GM23338 (cell line): ENCODE results near the gene SCN4A. TPM values are rescaled to one million over a fixed set of nuclear protein-coding genes. Genes with fewer than 3 reads are reported as not detected.

ENCODE experiments used
- ATAC-seq: fragments of 200-7000 bp; cut with Tn5 transposase; 3 replicates; pipeline ENCODE4 v1.9.1; 2020
- DNase-seq: peaks from one replicate; pipeline ENCODE4 v3.0.0-alpha.2; 2015; ENCODE audit warnings: low spot score
- H2AFZ ChIP-seq: fragments of 200-600 bp; sonication (generic); 2 replicates; pipeline ENCODE4 v1.8.0; 2016; ENCODE audit warnings: antibody characterized with exemption, mild to moderate bottlenecking, moderate library complexity
- H3F3A ChIP-seq: fragments of 200-600 bp; sonication (generic); replicated peaks from 2 replicates; pipeline ENCODE4 v1.8.0; 2017; ENCODE audit warnings: antibody characterized with exemption, mixed run types, low read depth
- H3K27ac ChIP-seq: fragments of 200-600 bp; sonication (generic); 2 replicates; pipeline ENCODE4 v1.6.1; 2016; ENCODE audit warnings: low read depth
- H3K27me3 ChIP-seq: fragments of 200-600 bp; sonication (generic); 2 replicates; pipeline ENCODE4 v1.8.0; 2016; ENCODE audit warnings: mild to moderate bottlenecking, mixed run types, moderate library complexity; ENCODE audit not compliant: insufficient read depth
- H3K36me3 ChIP-seq: fragments of 200-600 bp; sonication (generic); 2 replicates; pipeline ENCODE4 v1.8.0; 2016; ENCODE audit warnings: mild to moderate bottlenecking; ENCODE audit not compliant: insufficient read depth
- H3K4me1 ChIP-seq: fragments of 200-600 bp; sonication (generic); 2 replicates; pipeline ENCODE4 v1.8.0; 2016; ENCODE audit warnings: mild to moderate bottlenecking, moderate library complexity; ENCODE audit not compliant: insufficient read depth
- H3K4me2 ChIP-seq: fragments of 200-600 bp; sonication (generic); 2 replicates; pipeline ENCODE4 v1.7.1; 2017; ENCODE audit warnings: mixed run types
- H3K4me3 ChIP-seq: fragments of 200-600 bp; sonication (generic); 2 replicates; pipeline ENCODE4 v1.6.1; 2016; ENCODE audit warnings: mixed run types
- H3K79me2 ChIP-seq: fragments of 200-600 bp; sonication (generic); replicated peaks from 2 replicates; pipeline ENCODE4 v1.8.0; 2017; ENCODE audit warnings: mild to moderate bottlenecking; ENCODE audit not compliant: insufficient read depth
- H3K9me2 ChIP-seq: fragments of 200-600 bp; sonication (generic); 2 replicates; pipeline ENCODE4 v1.8.0; 2017; ENCODE audit not compliant: insufficient read depth
- H4K20me1 ChIP-seq: fragments of 200-600 bp; sonication (generic); replicated peaks from 2 replicates; pipeline ENCODE4 v1.8.0; 2017; ENCODE audit warnings: mild to moderate bottlenecking; ENCODE audit not compliant: insufficient read depth
- H3K27ac Mint-ChIP-seq: 2 replicates; pipeline ENCODE4 v1.8.0; 2020; ENCODE audit warnings: inconsistent platforms, mild to moderate bottlenecking, moderate library complexity, mixed read lengths
- H3K27me3 Mint-ChIP-seq: 3 replicates; pipeline ENCODE4 v1.8.0; 2022; ENCODE audit warnings: low read depth, mild to moderate bottlenecking, moderate library complexity, mixed read lengths, inconsistent platforms; ENCODE audit not compliant: insufficient read depth, poor library complexity
- H3K36me3 Mint-ChIP-seq: 3 replicates; pipeline ENCODE4 v1.8.0; 2021; ENCODE audit warnings: low read depth, mild to moderate bottlenecking, inconsistent platforms, moderate library complexity, mixed read lengths
- H3K4me1 Mint-ChIP-seq: 3 replicates; pipeline ENCODE4 v1.8.0; 2020; ENCODE audit warnings: mild to moderate bottlenecking, inconsistent platforms, mixed read lengths
- H3K4me3 Mint-ChIP-seq: 3 replicates; pipeline ENCODE4 v1.8.0; 2021; ENCODE audit warnings: moderate library complexity, mild to moderate bottlenecking, inconsistent platforms, mixed read lengths
- H3K9me3 Mint-ChIP-seq: 3 replicates; pipeline ENCODE4 v1.8.0; 2020; ENCODE audit warnings: moderate library complexity, mild to moderate bottlenecking, inconsistent platforms, mixed read lengths
- CREB1 ChIP-seq: fragments of 250-450 bp; sonication (Bioruptor Pico); IDR thresholded peaks from 2 replicates; pipeline ENCODE4 v1.5.0; 2020; ENCODE audit warnings: low read depth, mild to moderate bottlenecking, moderate library complexity
- EZH2 ChIP-seq: fragments of 200-600 bp; sonication (generic); IDR thresholded peaks from one replicate; pipeline ENCODE4 v1.8.0; 2017; ENCODE audit warnings: antibody characterized with exemption, mild to moderate bottlenecking, low read depth; ENCODE audit not compliant: unreplicated experiment
- JUNB ChIP-seq: IDR thresholded peaks from one replicate; pipeline ENCODE4 v1.6.1; 2016; ENCODE audit warnings: antibody characterized with exemption; ENCODE audit not compliant: unreplicated experiment
- NANOG ChIP-seq: IDR thresholded peaks from 2 replicates; pipeline ENCODE4 v1.6.1; 2016; ENCODE audit warnings: antibody characterized with exemption, borderline replicate concordance
- POLR2AphosphoS5 ChIP-seq: IDR thresholded peaks from 2 replicates; pipeline ENCODE4 v1.6.1; 2016; ENCODE audit warnings: antibody characterized with exemption, low read depth
- STAT1 ChIP-seq: IDR thresholded peaks from one replicate; pipeline ENCODE4 v1.6.1; 2016; ENCODE audit warnings: antibody characterized with exemption; ENCODE audit not compliant: unreplicated experiment
- ZNF114 ChIP-seq: fragments of 250-450 bp; sonication (Bioruptor Pico); IDR thresholded peaks from 2 replicates; pipeline ENCODE4 v1.5.0; 2020; ENCODE audit warnings: mild to moderate bottlenecking, moderate library complexity
- ZNF331 ChIP-seq: fragments of 250-450 bp; sonication (Bioruptor Pico); IDR thresholded peaks from 2 replicates; pipeline ENCODE4 v1.5.0; 2020; ENCODE audit warnings: low read depth, mild to moderate bottlenecking, moderate library complexity
- polyA plus RNA-seq: library from polyadenylated mRNA; unstranded; fragments of >200 nt; fragmentation: Nextera tagmentation; extraction: Ambion mirVana; gene quantifications from 2 replicates; pipeline ENCODE4 v1.2.1, GENCODE V29; 2016
- total RNA-seq: library from RNA; depleted of rRNA; stranded (reverse); fragments of >200 nt; shearing (Covaris generic); gene quantifications from 2 replicates; pipeline ENCODE4 v1.2.3, GENCODE V29; 2014
- TF ChIP-seq, protein P1 (sequence below): IDR thresholded peaks from one replicate; pipeline ENCODE4 v1.6.1; 2018; ENCODE audit warnings: antibody characterized with exemption; ENCODE audit not compliant: unreplicated experiment
- TF ChIP-seq, protein P2 (sequence below): IDR thresholded peaks from 2 replicates; pipeline ENCODE4 v1.6.1; 2016; ENCODE audit warnings: antibody characterized with exemption
- TF ChIP-seq, protein P3 (sequence below): fragments of 250-450 bp; sonication (Bioruptor Pico); IDR thresholded peaks from 2 replicates; pipeline ENCODE4 v1.5.0; 2020; ENCODE audit warnings: mild to moderate bottlenecking, moderate library complexity
- TF ChIP-seq, protein P4 (sequence below), 2 experiments: fragments of 200-600 bp in 1 of 2; sonication (generic) in 1 of 2; conservative IDR thresholded peaks; 2 replicates each; pipeline versions ENCODE4 v1.5.1 to v1.6.1; 2016 to 2017; ENCODE audit warnings: antibody characterized with exemption in 2 of 2, low read depth in 2 of 2, mild to moderate bottlenecking in 2 of 2, moderate library complexity in 1 of 2

Gene SCN4A
- total and polyA plus RNA-seq, 2 experiments from 2014 or later = 2.3 to 7.9 TPM

DNA sequence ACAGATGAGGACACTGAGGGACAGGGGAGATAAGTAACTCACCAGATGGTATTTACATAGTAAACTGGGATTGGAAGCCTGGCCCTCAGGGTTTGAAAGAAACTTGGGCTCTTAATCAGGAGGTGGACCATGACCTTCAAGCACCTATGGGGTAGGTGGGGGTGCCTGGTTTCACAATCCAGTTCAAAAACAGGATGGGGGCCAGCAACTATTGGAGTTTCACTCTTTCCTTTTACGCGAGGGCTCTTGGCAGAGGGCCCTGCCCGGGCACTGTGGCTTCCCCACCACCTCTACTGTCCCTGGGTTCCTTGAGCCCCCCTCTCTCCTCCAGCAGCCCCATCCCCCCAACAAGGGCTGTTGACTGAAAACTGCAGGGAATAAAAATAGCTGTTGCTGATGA, 14.1 kb upstream of the SCN4A start:
- ATAC-seq = no peak
- Histone ChIP-seq H3K9me2 (no peaks in the 10 kb centered on the region), H4K20me1 (no peaks in the 10 kb centered on the region), H3K36me3 (no peaks in the 10 kb centered on the region), H3K27me3 (no peaks in the 10 kb centered on the region), H2AFZ (no peak overlapping the region), H3K4me1 (peaks cover 5% of the 10 kb centered on the region; the same call in 1 of the 2 replicates), H3K4me3 (no peak overlapping the region), H3F3A (no peaks in the 10 kb centered on the region), H3K4me2 (no peak overlapping the region), H3K27ac (no peak overlapping the region), H3K79me2 (no peaks in the 10 kb centered on the region)
- Mint-ChIP-seq H3K27me3 (peaks cover 17% of the 10 kb centered on the region), H3K27ac (no peak overlapping the region), H3K9me3 (peaks cover 14% of the 10 kb centered on the region), H3K4me1 (peaks cover 23% of the 10 kb centered on the region), H3K36me3 (peaks cover 8% of the 10 kb centered on the region; the same call in 1 of the 3 replicates), H3K4me3 (no peak overlapping the region)
- TF ChIP-seq NANOG = no peak
- TF ChIP-seq, protein P1, sequence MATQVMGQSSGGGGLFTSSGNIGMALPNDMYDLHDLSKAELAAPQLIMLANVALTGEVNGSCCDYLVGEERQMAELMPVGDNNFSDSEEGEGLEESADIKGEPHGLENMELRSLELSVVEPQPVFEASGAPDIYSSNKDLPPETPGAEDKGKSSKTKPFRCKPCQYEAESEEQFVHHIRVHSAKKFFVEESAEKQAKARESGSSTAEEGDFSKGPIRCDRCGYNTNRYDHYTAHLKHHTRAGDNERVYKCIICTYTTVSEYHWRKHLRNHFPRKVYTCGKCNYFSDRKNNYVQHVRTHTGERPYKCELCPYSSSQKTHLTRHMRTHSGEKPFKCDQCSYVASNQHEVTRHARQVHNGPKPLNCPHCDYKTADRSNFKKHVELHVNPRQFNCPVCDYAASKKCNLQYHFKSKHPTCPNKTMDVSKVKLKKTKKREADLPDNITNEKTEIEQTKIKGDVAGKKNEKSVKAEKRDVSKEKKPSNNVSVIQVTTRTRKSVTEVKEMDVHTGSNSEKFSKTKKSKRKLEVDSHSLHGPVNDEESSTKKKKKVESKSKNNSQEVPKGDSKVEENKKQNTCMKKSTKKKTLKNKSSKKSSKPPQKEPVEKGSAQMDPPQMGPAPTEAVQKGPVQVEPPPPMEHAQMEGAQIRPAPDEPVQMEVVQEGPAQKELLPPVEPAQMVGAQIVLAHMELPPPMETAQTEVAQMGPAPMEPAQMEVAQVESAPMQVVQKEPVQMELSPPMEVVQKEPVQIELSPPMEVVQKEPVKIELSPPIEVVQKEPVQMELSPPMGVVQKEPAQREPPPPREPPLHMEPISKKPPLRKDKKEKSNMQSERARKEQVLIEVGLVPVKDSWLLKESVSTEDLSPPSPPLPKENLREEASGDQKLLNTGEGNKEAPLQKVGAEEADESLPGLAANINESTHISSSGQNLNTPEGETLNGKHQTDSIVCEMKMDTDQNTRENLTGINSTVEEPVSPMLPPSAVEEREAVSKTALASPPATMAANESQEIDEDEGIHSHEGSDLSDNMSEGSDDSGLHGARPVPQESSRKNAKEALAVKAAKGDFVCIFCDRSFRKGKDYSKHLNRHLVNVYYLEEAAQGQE = no peak
- TF ChIP-seq STAT1 = no peak
- no peak for TF ChIP-seq CREB1
- no peak for TF ChIP-seq ZNF331 (CRISPR knock-in tag)
- TF ChIP-seq, protein P2, sequence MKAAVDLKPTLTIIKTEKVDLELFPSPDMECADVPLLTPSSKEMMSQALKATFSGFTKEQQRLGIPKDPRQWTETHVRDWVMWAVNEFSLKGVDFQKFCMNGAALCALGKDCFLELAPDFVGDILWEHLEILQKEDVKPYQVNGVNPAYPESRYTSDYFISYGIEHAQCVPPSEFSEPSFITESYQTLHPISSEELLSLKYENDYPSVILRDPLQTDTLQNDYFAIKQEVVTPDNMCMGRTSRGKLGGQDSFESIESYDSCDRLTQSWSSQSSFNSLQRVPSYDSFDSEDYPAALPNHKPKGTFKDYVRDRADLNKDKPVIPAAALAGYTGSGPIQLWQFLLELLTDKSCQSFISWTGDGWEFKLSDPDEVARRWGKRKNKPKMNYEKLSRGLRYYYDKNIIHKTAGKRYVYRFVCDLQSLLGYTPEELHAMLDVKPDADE = no peak
- no peak for TF ChIP-seq ZNF114 (CRISPR knock-in tag)
- no peak for TF ChIP-seq JUNB
- TF ChIP-seq POLR2AphosphoS5 = no peak
- no peak for TF ChIP-seq EZH2
- TF ChIP-seq, protein P3, sequence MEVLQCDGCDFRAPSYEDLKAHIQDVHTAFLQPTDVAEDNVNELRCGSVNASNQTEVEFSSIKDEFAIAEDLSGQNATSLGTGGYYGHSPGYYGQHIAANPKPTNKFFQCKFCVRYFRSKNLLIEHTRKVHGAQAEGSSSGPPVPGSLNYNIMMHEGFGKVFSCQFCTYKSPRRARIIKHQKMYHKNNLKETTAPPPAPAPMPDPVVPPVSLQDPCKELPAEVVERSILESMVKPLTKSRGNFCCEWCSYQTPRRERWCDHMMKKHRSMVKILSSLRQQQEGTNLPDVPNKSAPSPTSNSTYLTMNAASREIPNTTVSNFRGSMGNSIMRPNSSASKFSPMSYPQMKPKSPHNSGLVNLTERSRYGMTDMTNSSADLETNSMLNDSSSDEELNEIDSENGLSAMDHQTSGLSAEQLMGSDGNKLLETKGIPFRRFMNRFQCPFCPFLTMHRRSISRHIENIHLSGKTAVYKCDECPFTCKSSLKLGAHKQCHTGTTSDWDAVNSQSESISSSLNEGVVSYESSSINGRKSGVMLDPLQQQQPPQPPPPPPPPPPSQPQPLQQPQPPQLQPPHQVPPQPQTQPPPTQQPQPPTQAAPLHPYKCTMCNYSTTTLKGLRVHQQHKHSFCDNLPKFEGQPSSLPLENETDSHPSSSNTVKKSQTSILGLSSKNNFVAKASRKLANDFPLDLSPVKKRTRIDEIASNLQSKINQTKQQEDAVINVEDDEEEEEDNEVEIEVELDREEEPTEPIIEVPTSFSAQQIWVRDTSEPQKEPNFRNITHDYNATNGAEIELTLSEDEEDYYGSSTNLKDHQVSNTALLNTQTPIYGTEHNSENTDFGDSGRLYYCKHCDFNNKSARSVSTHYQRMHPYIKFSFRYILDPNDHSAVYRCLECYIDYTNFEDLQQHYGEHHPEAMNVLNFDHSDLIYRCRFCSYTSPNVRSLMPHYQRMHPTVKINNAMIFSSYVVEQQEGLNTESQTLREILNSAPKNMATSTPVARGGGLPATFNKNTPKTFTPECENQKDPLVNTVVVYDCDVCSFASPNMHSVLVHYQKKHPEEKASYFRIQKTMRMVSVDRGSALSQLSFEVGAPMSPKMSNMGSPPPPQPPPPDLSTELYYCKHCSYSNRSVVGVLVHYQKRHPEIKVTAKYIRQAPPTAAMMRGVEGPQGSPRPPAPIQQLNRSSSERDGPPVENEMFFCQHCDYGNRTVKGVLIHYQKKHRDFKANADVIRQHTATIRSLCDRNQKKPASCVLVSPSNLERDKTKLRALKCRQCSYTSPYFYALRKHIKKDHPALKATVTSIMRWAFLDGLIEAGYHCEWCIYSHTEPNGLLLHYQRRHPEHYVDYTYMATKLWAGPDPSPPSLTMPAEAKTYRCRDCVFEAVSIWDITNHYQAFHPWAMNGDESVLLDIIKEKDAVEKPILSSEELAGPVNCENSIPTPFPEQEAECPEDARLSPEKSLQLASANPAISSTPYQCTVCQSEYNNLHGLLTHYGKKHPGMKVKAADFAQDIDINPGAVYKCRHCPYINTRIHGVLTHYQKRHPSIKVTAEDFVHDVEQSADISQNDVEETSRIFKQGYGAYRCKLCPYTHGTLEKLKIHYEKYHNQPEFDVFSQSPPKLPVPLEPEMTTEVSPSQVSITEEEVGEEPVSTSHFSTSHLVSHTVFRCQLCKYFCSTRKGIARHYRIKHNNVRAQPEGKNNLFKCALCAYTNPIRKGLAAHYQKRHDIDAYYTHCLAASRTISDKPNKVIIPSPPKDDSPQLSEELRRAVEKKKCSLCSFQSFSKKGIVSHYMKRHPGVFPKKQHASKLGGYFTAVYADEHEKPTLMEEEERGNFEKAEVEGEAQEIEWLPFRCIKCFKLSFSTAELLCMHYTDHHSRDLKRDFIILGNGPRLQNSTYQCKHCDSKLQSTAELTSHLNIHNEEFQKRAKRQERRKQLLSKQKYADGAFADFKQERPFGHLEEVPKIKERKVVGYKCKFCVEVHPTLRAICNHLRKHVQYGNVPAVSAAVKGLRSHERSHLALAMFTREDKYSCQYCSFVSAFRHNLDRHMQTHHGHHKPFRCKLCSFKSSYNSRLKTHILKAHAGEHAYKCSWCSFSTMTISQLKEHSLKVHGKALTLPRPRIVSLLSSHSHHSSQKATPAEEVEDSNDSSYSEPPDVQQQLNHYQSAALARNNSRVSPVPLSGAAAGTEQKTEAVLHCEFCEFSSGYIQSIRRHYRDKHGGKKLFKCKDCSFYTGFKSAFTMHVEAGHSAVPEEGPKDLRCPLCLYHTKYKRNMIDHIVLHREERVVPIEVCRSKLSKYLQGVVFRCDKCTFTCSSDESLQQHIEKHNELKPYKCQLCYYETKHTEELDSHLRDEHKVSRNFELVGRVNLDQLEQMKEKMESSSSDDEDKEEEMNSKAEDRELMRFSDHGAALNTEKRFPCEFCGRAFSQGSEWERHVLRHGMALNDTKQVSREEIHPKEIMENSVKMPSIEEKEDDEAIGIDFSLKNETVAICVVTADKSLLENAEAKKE (CRISPR knock-in tag) = no peak
- TF ChIP-seq, protein P4, sequence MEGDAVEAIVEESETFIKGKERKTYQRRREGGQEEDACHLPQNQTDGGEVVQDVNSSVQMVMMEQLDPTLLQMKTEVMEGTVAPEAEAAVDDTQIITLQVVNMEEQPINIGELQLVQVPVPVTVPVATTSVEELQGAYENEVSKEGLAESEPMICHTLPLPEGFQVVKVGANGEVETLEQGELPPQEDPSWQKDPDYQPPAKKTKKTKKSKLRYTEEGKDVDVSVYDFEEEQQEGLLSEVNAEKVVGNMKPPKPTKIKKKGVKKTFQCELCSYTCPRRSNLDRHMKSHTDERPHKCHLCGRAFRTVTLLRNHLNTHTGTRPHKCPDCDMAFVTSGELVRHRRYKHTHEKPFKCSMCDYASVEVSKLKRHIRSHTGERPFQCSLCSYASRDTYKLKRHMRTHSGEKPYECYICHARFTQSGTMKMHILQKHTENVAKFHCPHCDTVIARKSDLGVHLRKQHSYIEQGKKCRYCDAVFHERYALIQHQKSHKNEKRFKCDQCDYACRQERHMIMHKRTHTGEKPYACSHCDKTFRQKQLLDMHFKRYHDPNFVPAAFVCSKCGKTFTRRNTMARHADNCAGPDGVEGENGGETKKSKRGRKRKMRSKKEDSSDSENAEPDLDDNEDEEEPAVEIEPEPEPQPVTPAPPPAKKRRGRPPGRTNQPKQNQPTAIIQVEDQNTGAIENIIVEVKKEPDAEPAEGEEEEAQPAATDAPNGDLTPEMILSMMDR (conservative IDR thresholded peaks at IDR 0.05; ENCODE audit: low read depth in 2 of 2) = no peak
- DNase-seq = no peak
